HG03025 (cell line): Measurements from ENCODE around the gene OR1K1.
"Not testable (repeated sequence)": the region's sequence is repeated elsewhere in the genome, so short reads cannot be mapped to it uniquely, and the experiment has no call there.

Experiments
- ATAC-seq: cut with Tn5 transposase; IDR thresholded peaks from one replicate; pipeline ENCODE4 v1.9.1; 2021; ENCODE audit warnings: mild to moderate bottlenecking, moderate library complexity; ENCODE audit not compliant: unreplicated experiment, low FRiP score

The OR1K1 gene

GRCh38 chr9:122800066-122801060 is at the start of gene OR1K1:
Gene OR1K1 (plus strand): TSS chr9:122800123. CDS start chr9:122800123, 0 bp downstream.
- no peak for ATAC-seq

- ATAC-seq = no peak
These were observed 45.1 kb upstream of the OR1K1 start for GRCh38 chr9:122754825-122755224.

- no peak for ATAC-seq
These were observed 32.1 kb upstream of the OR1K1 start for GRCh38 chr9:122767817-122768216.

GRCh38 chr9:122777052-122777451 is 22.9 kb upstream of the OR1K1 start:
- ATAC-seq = no peak

GRCh38 chr9:122777935-122778627 is 21.8 kb upstream of the OR1K1 start:
- no peak for ATAC-seq

- ATAC-seq = no peak
These were observed 20.7 kb upstream of the OR1K1 start for GRCh38 chr9:122779181-122779580.

- ATAC-seq = no peak
These were observed 19.9 kb upstream of the OR1K1 start for GRCh38 chr9:122780026-122780425.

GRCh38 chr9:122781671-122782070 is 18.3 kb upstream of the OR1K1 start:
- ATAC-seq = no peak

GRCh38 chr9:122785269-122785668 is 14.7 kb upstream of the OR1K1 start:
- no peak for ATAC-seq

- no peak for ATAC-seq
These were observed 13.6 kb upstream of the OR1K1 start for GRCh38 chr9:122786338-122786737.

- ATAC-seq = no peak
These were observed 11.1 kb upstream of the OR1K1 start, which contains the start of gene OR5C1 for GRCh38 chr9:122788831-122789230. Gene OR5C1 (plus strand): TSS chr9:122788933. CDS start chr9:122788933, 0 bp downstream.

- ATAC-seq = no peak
These were observed 10.5 kb upstream of the OR1K1 start for GRCh38 chr9:122789256-122790046.

GRCh38 chr9:122791872-122792669 is 7.9 kb upstream of the OR1K1 start:
- ATAC-seq = no peak

- no peak for ATAC-seq
These were observed 2.4 kb upstream of the OR1K1 start for GRCh38 chr9:122797316-122798063.

GRCh38 chr9:122806661-122807060 is 6.7 kb downstream of the OR1K1 start:
- ATAC-seq = no peak

- no peak for ATAC-seq
These were observed 7.5 kb downstream of the OR1K1 start for GRCh38 chr9:122807271-122807900.

- ATAC-seq = no peak
These were observed 8.2 kb downstream of the OR1K1 start for GRCh38 chr9:122808141-122808540.

GRCh38 chr9:122809261-122809660 is 9.3 kb downstream of the OR1K1 start:
- not testable (repeated sequence) for ATAC-seq
